GM12878 (cell line): ENCODE measurements around the gene MEP1A. TPM values are rescaled to one million over a fixed set of nuclear protein-coding genes. Genes with fewer than 3 reads are reported as not detected.

Experiments used
- ATAC-seq: fragments of 200-7000 bp; cut with Tn5 transposase; 3 replicates; pipeline ENCODE4 v1.9.1; 2020; ENCODE audit warnings: mild to moderate bottlenecking, moderate library complexity
- BruUV-seq: library from RNA; stranded (reverse); fragments of 400-500 nt; replicated peaks from 2 replicates; lab custom pipeline; 2021; lab: Mats Ljungman, UMichigan
- CTCF ChIA-PET: fragments of 300-600 bp; sonication (Branson Sonifier 250); formaldehyde crosslinking; extraction: SDS; loops from one replicate; lab custom pipeline; 2021; ENCODE audit warnings: inconsistent platforms; lab: Yijun Ruan, JAX
- POLR2A ChIA-PET: fragments of 350-600 bp; formaldehyde crosslinking; extraction: SDS; loops from one replicate; lab custom pipeline; 2021; ENCODE audit warnings: inconsistent platforms; lab: Charles Lee
- RAD21 ChIA-PET: fragments of 300-600 bp; sonication (Branson Sonifier 250); formaldehyde crosslinking; loops from one replicate; lab custom pipeline; 2023; ENCODE audit warnings: antibody characterized with exemption; ENCODE audit not compliant: unreplicated experiment; lab: Charles Lee
- SMC1A ChIA-PET: fragments of 300-600 bp; sonication (Branson Sonifier 250); formaldehyde crosslinking; loops from one replicate; lab custom pipeline; 2023; ENCODE audit not compliant: unreplicated experiment, uncharacterized antibody; lab: Charles Lee
- DNase-seq: peaks from one replicate; pipeline ENCODE4 v3.0.0-alpha.2; 2011; ENCODE audit warnings: low read depth, low spot score
- FAIRE-seq: peaks from 3 replicates; lab custom pipeline; 2011; peaks lifted over from hg19 to GRCh38; lab: Jason Lieb, UNC
- H2AFZ ChIP-seq: 2 replicates; pipeline ENCODE4 v1.6.0; 2011; ENCODE audit warnings: low read depth, low read length, control low read depth; ENCODE audit not compliant: control insufficient read depth
- H3K27ac ChIP-seq: 2 replicates; pipeline ENCODE4 v1.5.1; 2011; ENCODE audit warnings: control low read depth; ENCODE audit not compliant: control insufficient read depth, insufficient read depth
- H3K27me3 ChIP-seq, 2 experiments: replicated peaks in 1 of 2; 2 replicates each; pipeline versions ENCODE4 v1.6.0 to v1.6.1; 2011; ENCODE audit warnings: low read length in 1 of 2; ENCODE audit not compliant: control insufficient read depth in 2 of 2, insufficient read depth in 2 of 2
- H3K36me3 ChIP-seq, 2 experiments: 2 replicates each; pipeline ENCODE4 v1.5.1; 2011; ENCODE audit warnings: low read length in 1 of 2; ENCODE audit not compliant: control insufficient read depth in 2 of 2, insufficient read depth in 2 of 2
- H3K4me1 ChIP-seq: 2 replicates; pipeline ENCODE4 v1.6.1; 2011; ENCODE audit warnings: mild to moderate bottlenecking, low read length, moderate library complexity, mixed read lengths; ENCODE audit not compliant: control insufficient read depth, insufficient read depth
- H3K4me2 ChIP-seq: 2 replicates; pipeline ENCODE4 v1.6.0; 2011; ENCODE audit warnings: control low read depth; ENCODE audit not compliant: control insufficient read depth, insufficient read depth
- H3K4me3 ChIP-seq: fragments of 200-600 bp; sonication (generic); 2 replicates; pipeline ENCODE4 v1.5.1; 2016
- H3K79me2 ChIP-seq: 2 replicates; pipeline ENCODE4 v1.6.0; 2011; ENCODE audit warnings: low read length; ENCODE audit not compliant: control insufficient read depth, insufficient read depth
- H3K9ac ChIP-seq: 2 replicates; pipeline ENCODE4 v1.8.0; 2011; ENCODE audit warnings: low read length, control low read depth, mixed read lengths; ENCODE audit not compliant: control insufficient read depth, insufficient read depth
- H3K9me3 ChIP-seq: replicated peaks from 3 replicates; pipeline ENCODE4 v1.5.1; 2011; ENCODE audit warnings: mild to moderate bottlenecking, low read length; ENCODE audit not compliant: control insufficient read depth, insufficient read depth
- H4K20me1 ChIP-seq: 2 replicates; pipeline ENCODE4 v1.6.0; 2011; ENCODE audit not compliant: control insufficient read depth, insufficient read depth
- ATF7 ChIP-seq: fragments of 450-650 bp; IDR thresholded peaks from 2 replicates; pipeline ENCODE4 v1.6.1; 2016; ENCODE audit warnings: low read depth, mild to moderate bottlenecking
- CTCF ChIP-seq, 3 experiments: IDR thresholded peaks in 2 of 3; conservative IDR thresholded peaks in 1 of 3; 2 replicates each; pipeline ENCODE4 v1.5.1; 2011; ENCODE audit warnings: low read depth in 3 of 3, low read length in 3 of 3, mild to moderate bottlenecking in 3 of 3, control low read depth in 2 of 3, moderate library complexity in 2 of 3, inconsistent platforms in 1 of 3, mixed read lengths in 1 of 3; ENCODE audit not compliant: control insufficient read depth in 2 of 3, insufficient read depth in 1 of 3; ENCODE audit errors: extremely low read depth in 1 of 3
- ESRRA ChIP-seq: IDR thresholded peaks from 2 replicates; pipeline ENCODE4 v1.6.1; 2012; ENCODE audit warnings: mild to moderate bottlenecking, low read length, improper control_type of control experiment
- ETV6 ChIP-seq, 2 experiments: fragments of 450-650 bp in 1 of 2; IDR thresholded peaks in 1 of 2; conservative IDR thresholded peaks in 1 of 2; 2 replicates each; pipeline ENCODE4 v1.6.1; 2014; ENCODE audit warnings: antibody characterized with exemption in 1 of 2, borderline replicate concordance in 1 of 2, low read depth in 1 of 2, mild to moderate bottlenecking in 1 of 2, moderate library complexity in 1 of 2
- EZH2 ChIP-seq: IDR thresholded peaks from 2 replicates; pipeline ENCODE4 v1.6.1; 2012; ENCODE audit warnings: low read depth, mild to moderate bottlenecking, control low read depth, inconsistent platforms, low read length, borderline replicate concordance; ENCODE audit not compliant: control insufficient read depth
- GABPA ChIP-seq: IDR thresholded peaks from 2 replicates; pipeline ENCODE4 v1.6.1; 2014; ENCODE audit warnings: antibody characterized with exemption, low read depth, mild to moderate bottlenecking, inconsistent platforms
- GATAD2B ChIP-seq: fragments of 450-650 bp; conservative IDR thresholded peaks from 2 replicates; pipeline ENCODE4 v1.6.1; 2017; ENCODE audit warnings: low read depth, mild to moderate bottlenecking, moderate library complexity
- HDAC6 ChIP-seq: fragments of 200-600 bp; sonication (generic); IDR thresholded peaks from one replicate; pipeline ENCODE4 v1.8.0; 2017; ENCODE audit warnings: antibody characterized with exemption; ENCODE audit not compliant: unreplicated experiment
- KAT2A ChIP-seq: conservative IDR thresholded peaks from 2 replicates; pipeline ENCODE4 v1.6.1; 2011; ENCODE audit warnings: low read depth, low read length; ENCODE audit not compliant: control insufficient read depth
- KDM1A ChIP-seq: fragments of 200-600 bp; sonication (generic); IDR thresholded peaks from 2 replicates; pipeline ENCODE4 v1.6.1; 2016; ENCODE audit warnings: borderline replicate concordance
- KLF5 ChIP-seq: fragments of 450-650 bp; IDR thresholded peaks from 2 replicates; pipeline ENCODE4 v1.6.1; 2014; ENCODE audit warnings: mild to moderate bottlenecking; ENCODE audit not compliant: partially characterized antibody
- MTA3 ChIP-seq: IDR thresholded peaks from 2 replicates; pipeline ENCODE4 v1.6.1; 2012; ENCODE audit warnings: low read length, inconsistent platforms, borderline replicate concordance
- NBN ChIP-seq: fragments of 450-650 bp; IDR thresholded peaks from 2 replicates; pipeline ENCODE4 v1.6.1; 2016
- POLR2AphosphoS5 ChIP-seq: IDR thresholded peaks from 2 replicates; pipeline ENCODE4 v1.6.1; 2011; ENCODE audit warnings: mild to moderate bottlenecking, low read length, inconsistent platforms
- TCF12 ChIP-seq: IDR thresholded peaks from 2 replicates; pipeline ENCODE4 v1.6.1; 2011; ENCODE audit warnings: low read depth, mild to moderate bottlenecking, low read length
- WGBS: methylation state at CpG from one replicate; pipeline ENCODE4 v1.1.6; 2016; ENCODE audit warnings: low lambda C conversion rate; ENCODE audit not compliant: insufficient replicate concordance, insufficient coverage; ENCODE audit errors: missing lambda C conversion rate; 5-methylcytosine and 5-hydroxymethylcytosine counted together
- in situ Hi-C: fragments of 300-500 bp; cut with MboI; formaldehyde crosslinking; loops from 9 replicates; pipeline ENCODE4 v1.14.3; 2018; ENCODE audit warnings: mixed read lengths
- intact Hi-C: fragments of 100-400 bp; cut with micrococcal nuclease; formaldehyde crosslinking; loops from one replicate; pipeline ENCODE4 v1.14.2; 2022; ENCODE audit not compliant: unreplicated experiment
- polyA plus RNA-seq, 11 experiments: library from polyadenylated mRNA; depleted of rRNA in 4 of 11; unstranded in 6 of 11; stranded (reverse) in 5 of 11; fragments of >200 nt; fragmentation: Nextera tagmentation in 4 of 11; fragmentation: Illumina TruSeq in 1 of 11; extraction: Ambion mirVana in 4 of 11; extraction: Trizol in 1 of 11; gene quantifications; 1 replicate in 1 of 11; 2 replicates in 10 of 11; pipeline versions ENCODE4 v1.2.1 to v1.2.3, GENCODE V29; 2011 to 2016; ENCODE audit warnings: inconsistent platforms in 2 of 11, missing spikeins in 2 of 11, low read depth in 1 of 11
- total RNA-seq, 4 experiments: library from RNA; depleted of rRNA in 3 of 4; stranded (reverse); fragments of >200 nt in 3 of 4; fragmentation: Illumina TruSeq in 1 of 4; extraction: Trizol in 1 of 4; gene quantifications; 2 replicates each; pipeline versions ENCODE4 v1.2.1 to v1.2.3, GENCODE V29; 2013 to 2021
- TF ChIP-seq, protein P1 (sequence below): fragments of 450-650 bp; IDR thresholded peaks from 2 replicates; pipeline ENCODE4 v1.6.1; 2017; ENCODE audit warnings: mild to moderate bottlenecking, moderate library complexity
- TF ChIP-seq, protein P2 (sequence below): fragments of 450-650 bp; IDR thresholded peaks from 2 replicates; pipeline ENCODE4 v1.6.1; 2016; ENCODE audit warnings: mild to moderate bottlenecking

Gene MEP1A
- total and polyA plus RNA-seq, 10 of the 15 experiments (the other 5 are each of a cell fraction or from before 2014, with no cell fraction given), result not detected

DNA sequence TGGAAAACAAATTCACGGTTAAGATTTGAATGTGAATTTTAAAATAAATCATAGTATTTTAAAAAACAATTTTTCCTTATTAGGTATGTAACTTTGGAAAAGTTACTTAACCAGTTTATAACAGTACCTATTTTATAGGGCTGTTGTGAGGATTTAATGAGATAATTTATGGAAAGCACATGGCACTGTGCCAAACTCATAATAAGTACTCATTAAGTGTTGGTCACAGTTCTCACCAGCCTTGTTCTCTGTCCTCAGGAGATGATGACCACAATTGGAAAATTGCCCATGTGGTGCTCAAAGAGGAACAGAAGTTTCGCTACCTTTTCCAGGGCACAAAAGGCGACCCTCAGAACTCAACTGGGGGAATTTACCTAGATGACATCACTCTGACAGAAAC, 39.6 kb downstream of the MEP1A start:
- no peaks in the 10 kb centered on the region for H3K9me3 ChIP-seq
- H3K79me2 ChIP-seq, result no peaks in the 10 kb centered on the region
- H4K20me1 ChIP-seq, result no peaks in the 10 kb centered on the region
- 0% methylated on average over 3 of the region's 3 CpGs for WGBS
- ATAC-seq (no peak), FAIRE-seq (no peak), DNase-seq (no peak)
- H3K4me1 ChIP-seq, result no peaks in the 10 kb centered on the region
- in situ Hi-C loops (no loop called here), intact Hi-C loops (no loop called here)
- no peak overlapping the region for H3K9ac ChIP-seq
- no peak overlapping the region for H3K4me2 ChIP-seq
- SMC1A ChIA-PET, result no interaction called here
- CTCF ChIA-PET, result no interaction called here
- POLR2A ChIA-PET, result no interaction called here
- H2AFZ ChIP-seq, result no peak overlapping the region
- BruUV-seq, result no TSS peak
- H3K27ac ChIP-seq, result no peak overlapping the region
- H3K27me3 ChIP-seq, result no peaks in the 10 kb centered on the region
- H3K4me3 ChIP-seq, result no peak overlapping the region
- no peaks in the 10 kb centered on the region for H3K36me3 ChIP-seq
- RAD21 ChIA-PET, result no interaction called here
- TF ChIP-seq TCF12 (no peak), ATF7 (no peak), GATAD2B (no peak), MTA3 (no peak), NBN (no peak), KDM1A (no peak), EZH2 (no peak), GABPA (no peak), ESRRA (no peak), KLF5 (no peak), CTCF (IDR thresholded peaks at IDR 0.05 in 2 of 3, conservative IDR thresholded peaks at IDR 0.05 in 1 of 3; ENCODE audit: control insufficient read depth in 2 of 3, extremely low read depth in 1 of 3, insufficient read depth in 1 of 3, low read depth in 3 of 3, low read length in 3 of 3) (no peak), POLR2AphosphoS5 (no peak), ETV6 (conservative IDR thresholded peaks at IDR 0.05 in 1 of 2, IDR thresholded peaks at IDR 0.05 in 1 of 2; ENCODE audit: borderline replicate concordance in 1 of 2, low read depth in 1 of 2) (no peak), KAT2A (no peak), HDAC6 (no peak)
- TF ChIP-seq, protein P1, sequence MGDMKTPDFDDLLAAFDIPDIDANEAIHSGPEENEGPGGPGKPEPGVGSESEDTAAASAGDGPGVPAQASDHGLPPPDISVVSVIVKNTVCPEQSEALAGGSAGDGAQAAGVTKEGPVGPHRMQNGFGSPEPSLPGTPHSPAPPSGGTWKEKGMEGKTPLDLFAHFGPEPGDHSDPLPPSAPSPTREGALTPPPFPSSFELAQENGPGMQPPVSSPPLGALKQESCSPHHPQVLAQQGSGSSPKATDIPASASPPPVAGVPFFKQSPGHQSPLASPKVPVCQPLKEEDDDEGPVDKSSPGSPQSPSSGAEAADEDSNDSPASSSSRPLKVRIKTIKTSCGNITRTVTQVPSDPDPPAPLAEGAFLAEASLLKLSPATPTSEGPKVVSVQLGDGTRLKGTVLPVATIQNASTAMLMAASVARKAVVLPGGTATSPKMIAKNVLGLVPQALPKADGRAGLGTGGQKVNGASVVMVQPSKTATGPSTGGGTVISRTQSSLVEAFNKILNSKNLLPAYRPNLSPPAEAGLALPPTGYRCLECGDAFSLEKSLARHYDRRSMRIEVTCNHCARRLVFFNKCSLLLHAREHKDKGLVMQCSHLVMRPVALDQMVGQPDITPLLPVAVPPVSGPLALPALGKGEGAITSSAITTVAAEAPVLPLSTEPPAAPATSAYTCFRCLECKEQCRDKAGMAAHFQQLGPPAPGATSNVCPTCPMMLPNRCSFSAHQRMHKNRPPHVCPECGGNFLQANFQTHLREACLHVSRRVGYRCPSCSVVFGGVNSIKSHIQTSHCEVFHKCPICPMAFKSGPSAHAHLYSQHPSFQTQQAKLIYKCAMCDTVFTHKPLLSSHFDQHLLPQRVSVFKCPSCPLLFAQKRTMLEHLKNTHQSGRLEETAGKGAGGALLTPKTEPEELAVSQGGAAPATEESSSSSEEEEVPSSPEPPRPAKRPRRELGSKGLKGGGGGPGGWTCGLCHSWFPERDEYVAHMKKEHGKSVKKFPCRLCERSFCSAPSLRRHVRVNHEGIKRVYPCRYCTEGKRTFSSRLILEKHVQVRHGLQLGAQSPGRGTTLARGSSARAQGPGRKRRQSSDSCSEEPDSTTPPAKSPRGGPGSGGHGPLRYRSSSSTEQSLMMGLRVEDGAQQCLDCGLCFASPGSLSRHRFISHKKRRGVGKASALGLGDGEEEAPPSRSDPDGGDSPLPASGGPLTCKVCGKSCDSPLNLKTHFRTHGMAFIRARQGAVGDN, result no peak
- TF ChIP-seq, protein P2, sequence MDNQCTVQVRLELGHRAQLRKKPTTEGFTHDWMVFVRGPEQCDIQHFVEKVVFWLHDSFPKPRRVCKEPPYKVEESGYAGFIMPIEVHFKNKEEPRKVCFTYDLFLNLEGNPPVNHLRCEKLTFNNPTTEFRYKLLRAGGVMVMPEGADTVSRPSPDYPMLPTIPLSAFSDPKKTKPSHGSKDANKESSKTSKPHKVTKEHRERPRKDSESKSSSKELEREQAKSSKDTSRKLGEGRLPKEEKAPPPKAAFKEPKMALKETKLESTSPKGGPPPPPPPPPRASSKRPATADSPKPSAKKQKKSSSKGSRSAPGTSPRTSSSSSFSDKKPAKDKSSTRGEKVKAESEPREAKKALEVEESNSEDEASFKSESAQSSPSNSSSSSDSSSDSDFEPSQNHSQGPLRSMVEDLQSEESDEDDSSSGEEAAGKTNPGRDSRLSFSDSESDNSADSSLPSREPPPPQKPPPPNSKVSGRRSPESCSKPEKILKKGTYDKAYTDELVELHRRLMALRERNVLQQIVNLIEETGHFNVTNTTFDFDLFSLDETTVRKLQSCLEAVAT, result no peak
